ENCODE measurements around the gene FAM43A. TPM values are rescaled to one million over a fixed set of nuclear protein-coding genes. Genes with fewer than 3 reads are reported as not detected.

Gene FAM43A
- total and polyA plus RNA-seq, 2 experiments from 2014 or later, result 18.9 to 24.9 TPM

GRCh38 chr3:194689493-194689944, 3.8 kb downstream of the FAM43A start:
- Histone ChIP-seq H3K36me3 (replicated peaks; ENCODE audit: insufficient read depth, low read depth) (no peaks in the 10 kb centered on the region), H3K4me1 (ENCODE audit: insufficient read depth) (peaks cover 42% of the 10 kb centered on the region), H3K4me3 (no peak overlapping the region), H3K27me3 (peaks cover 8% of the 10 kb centered on the region), H3K79me2 (peaks cover 11% of the 10 kb centered on the region), H3K9me3 (ENCODE audit: low read depth) (no peaks in the 10 kb centered on the region), H2AFZ (no peak overlapping the region), H3K9me2 (replicated peaks; ENCODE audit: insufficient read depth) (no peaks in the 10 kb centered on the region), H3K27ac (peak overlapping the region; percentile 83), H3K4me2 (peak overlapping the region; percentile 95), H4K20me1 (ENCODE audit: insufficient read depth, poor library complexity, severe bottlenecking) (peaks cover 13% of the 10 kb centered on the region)
- WGBS (ENCODE audit: low lambda C conversion rate, missing lambda C conversion rate), result 44% methylated on average over 9 of the region's 9 CpGs
- TF ChIP-seq EZH2phosphoT487 (IDR thresholded peaks at IDR 0.05; ENCODE audit: low read depth, severe bottlenecking, unreplicated experiment) (no peak), EZH2 (IDR thresholded peaks at IDR 0.05; ENCODE audit: borderline replicate concordance) (no peak), CTCF (IDR thresholded peaks at IDR 0.05; ENCODE audit: poor library complexity) (no peak)
- peak; percentile 58 for DNase-seq (ENCODE audit: low spot score)

DNA sequence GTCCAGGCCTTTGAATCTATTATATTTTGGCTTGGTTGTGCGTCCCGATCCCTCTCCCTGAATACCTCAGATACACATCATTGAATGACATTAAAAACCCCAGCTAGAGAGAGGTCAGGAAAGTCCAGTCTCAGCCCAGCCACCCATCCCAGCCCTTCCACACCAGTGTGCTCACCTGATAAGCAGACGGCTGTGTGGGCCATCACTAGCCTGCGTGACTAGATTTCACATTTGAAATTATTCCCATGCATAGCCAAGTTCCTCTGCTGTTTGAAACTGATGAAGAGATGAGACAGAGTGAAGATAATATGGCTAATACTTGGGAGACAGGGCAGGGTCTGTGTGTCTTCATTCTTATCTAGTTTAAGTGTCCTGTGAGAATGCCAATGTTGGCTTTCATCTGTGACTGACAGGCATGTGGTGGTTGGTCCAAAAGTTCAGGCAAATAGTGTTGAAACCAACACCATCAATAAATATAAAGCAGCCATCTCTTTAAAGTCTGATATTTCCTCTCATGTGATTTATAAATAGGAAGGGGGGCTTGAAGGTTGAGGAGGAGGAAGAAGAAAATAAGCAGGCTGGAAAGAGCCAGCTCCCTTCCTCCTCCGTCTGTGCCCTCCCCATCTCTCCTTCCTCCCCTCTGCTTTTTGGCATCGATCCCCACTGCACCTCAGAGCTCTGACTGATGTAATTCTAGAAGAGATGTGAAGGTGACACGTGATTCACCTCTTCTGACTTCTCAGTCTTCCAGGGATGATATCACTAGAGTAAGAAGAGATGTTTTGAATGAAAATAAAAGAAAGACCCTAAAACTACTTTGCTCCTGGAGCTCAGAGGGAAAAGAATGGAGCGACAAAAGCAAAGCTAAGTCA, 5.1 kb downstream of the FAM43A start:
- H3K27ac ChIP-seq, result peak overlapping the region; percentile 83
- H3K9me2 ChIP-seq (replicated peaks; ENCODE audit: insufficient read depth), result no peaks in the 10 kb centered on the region

GRCh38 chr3:194691481-194692283, 6.0 kb downstream of the FAM43A start:
- no peaks in the 10 kb centered on the region for H3K36me3 ChIP-seq (replicated peaks; ENCODE audit: insufficient read depth, low read depth)
- no peak overlapping the region for H3K27ac ChIP-seq
- H3K4me1 ChIP-seq (ENCODE audit: insufficient read depth), result peaks cover 42% of the 10 kb centered on the region
- H4K20me1 ChIP-seq (ENCODE audit: insufficient read depth, poor library complexity, severe bottlenecking), result peaks cover 10% of the 10 kb centered on the region
- no peak overlapping the region for H2AFZ ChIP-seq
- H3K4me3 ChIP-seq, result no peak overlapping the region
- WGBS (ENCODE audit: low lambda C conversion rate, missing lambda C conversion rate), result 70% methylated on average over 15 of the region's 15 CpGs
- H3K79me2 ChIP-seq, result peaks cover 5% of the 10 kb centered on the region
- no peaks in the 10 kb centered on the region for H3K9me2 ChIP-seq (replicated peaks; ENCODE audit: insufficient read depth)
- no peak for DNase-seq (ENCODE audit: low spot score)
- no peak overlapping the region for H3K4me2 ChIP-seq
- no peaks in the 10 kb centered on the region for H3K9me3 ChIP-seq (ENCODE audit: low read depth)
- no peaks in the 10 kb centered on the region for H3K27me3 ChIP-seq
- no peak for TF ChIP-seq CTCF (IDR thresholded peaks at IDR 0.05; ENCODE audit: poor library complexity)
- no peak for TF ChIP-seq EZH2 (IDR thresholded peaks at IDR 0.05; ENCODE audit: borderline replicate concordance)
- no peak for TF ChIP-seq EZH2phosphoT487 (IDR thresholded peaks at IDR 0.05; ENCODE audit: low read depth, severe bottlenecking, unreplicated experiment)

More for the DNA sequence above, 5.1 kb downstream of the FAM43A start:
- Histone ChIP-seq H3K27me3 (no peaks in the 10 kb centered on the region), H3K9me3 (ENCODE audit: low read depth) (no peaks in the 10 kb centered on the region), H3K4me2 (no peak overlapping the region), H3K36me3 (replicated peaks; ENCODE audit: insufficient read depth, low read depth) (no peaks in the 10 kb centered on the region), H4K20me1 (ENCODE audit: insufficient read depth, poor library complexity, severe bottlenecking) (peaks cover 13% of the 10 kb centered on the region), H3K79me2 (peaks cover 11% of the 10 kb centered on the region), H3K4me3 (no peak overlapping the region), H3K4me1 (ENCODE audit: insufficient read depth) (peaks cover 42% of the 10 kb centered on the region), H2AFZ (no peak overlapping the region)
- WGBS (ENCODE audit: low lambda C conversion rate, missing lambda C conversion rate), result 65% methylated on average over 8 of the region's 8 CpGs
- TF ChIP-seq CTCF (IDR thresholded peaks at IDR 0.05; ENCODE audit: poor library complexity) (no peak), EZH2 (IDR thresholded peaks at IDR 0.05; ENCODE audit: borderline replicate concordance) (no peak), EZH2phosphoT487 (IDR thresholded peaks at IDR 0.05; ENCODE audit: low read depth, severe bottlenecking, unreplicated experiment) (no peak)
- DNase-seq (ENCODE audit: low spot score), result no peak

Data from hepatocyte (in vitro differentiated cells).